Measurements from ENCODE around the gene DCLK1.

- TF ChIP-seq CTCF (IDR thresholded peaks at IDR 0.05): no peak
- no peak for TF ChIP-seq POLR2A (IDR thresholded peaks at IDR 0.05)
Observed at GRCh38 chr13:35850569-35850968, 280.6 kb downstream of the DCLK1 start.
